BJ (cell line): ENCODE measurements around the gene CEP164. TPM values are rescaled to one million over a fixed set of nuclear protein-coding genes. Genes with fewer than 3 reads are reported as not detected.

Source experiments
- CTCF ChIA-PET: fragments of 350-600 bp; formaldehyde crosslinking; extraction: SDS; loops from one replicate; lab custom pipeline; 2021; ENCODE audit warnings: antibody characterized with exemption, inconsistent platforms; lab: Yijun Ruan, JAX
- POLR2A ChIA-PET: fragments of 300-600 bp; sonication (Branson Sonifier 250); formaldehyde crosslinking; extraction: SDS; loops from one replicate; lab custom pipeline; 2021; ENCODE audit warnings: antibody characterized with exemption; lab: Charles Lee
- DNase-seq: peaks from one replicate; pipeline ENCODE4 v3.0.0-alpha.2; 2011; ENCODE audit warnings: low read depth
- H3K27me3 ChIP-seq: 2 replicates; pipeline ENCODE4 v1.6.0; 2011; ENCODE audit warnings: low read length; ENCODE audit not compliant: control insufficient read depth, insufficient read depth
- H3K36me3 ChIP-seq: 2 replicates; pipeline ENCODE4 v1.5.1; 2011; ENCODE audit warnings: low read length; ENCODE audit not compliant: control insufficient read depth, insufficient read depth
- H3K4me3 ChIP-seq: 2 replicates; pipeline ENCODE4 v1.5.1; 2011; ENCODE audit warnings: low read depth, mild to moderate bottlenecking, control low read depth, low read length
- CTCF ChIP-seq: IDR thresholded peaks from 2 replicates; pipeline ENCODE4 v1.5.1; 2011; ENCODE audit warnings: low read depth, mild to moderate bottlenecking, control low read depth, inconsistent platforms, low read length, moderate library complexity; ENCODE audit not compliant: insufficient read depth
- polyA plus RNA-seq: library from polyadenylated mRNA; depleted of rRNA; stranded (reverse); fragments of >200 nt; gene quantifications from 2 replicates; pipeline ENCODE4 v1.2.3, GENCODE V29; 2011

Gene CEP164
- polyA plus RNA-seq, 1 experiment: 27.4 TPM

- no peak for DNase-seq
- CTCF ChIA-PET: interaction anchor here (0.6 to 2.9 kb wide), 4 partner anchors 11 to 325 kb away, joined by 3 to 10 read pairs (median 4); no protein-coding TSS in a partner anchor
- H3K36me3 ChIP-seq: peaks cover 1% of the 10 kb centered on the region
- H3K27me3 ChIP-seq: no peaks in the 10 kb centered on the region
- H3K4me3 ChIP-seq: peak overlapping the region; percentile 86
- POLR2A ChIA-PET: no interaction called here
- TF ChIP-seq CTCF: no peak
Observed at GRCh38 chr11:117313828-117314768, 13.6 kb upstream of the CEP164 start.

GRCh38 chr11:117314840-117315239 lies 12.8 kb upstream of the CEP164 start:
- Histone ChIP-seq H3K27me3 (no peaks in the 10 kb centered on the region), H3K4me3 (peak overlapping the region; percentile 86), H3K36me3 (peaks cover 1% of the 10 kb centered on the region)
- no peak for TF ChIP-seq CTCF
- ChIA-PET CTCF (interaction anchor here (1.1 to 2.9 kb wide), 3 partner anchors 12 to 87 kb away, joined by 3 to 10 read pairs (median 3); no protein-coding TSS in a partner anchor), POLR2A (interaction anchor here (1.2 kb wide), 1 partner anchor 14 kb away, joined by 4 read pairs; no protein-coding TSS in a partner anchor)
- no peak for DNase-seq

GRCh38 chr11:117315285-117316196 lies 12.1 kb upstream of the CEP164 start:
- H3K36me3 ChIP-seq: peaks cover 1% of the 10 kb centered on the region
- H3K4me3 ChIP-seq: peak overlapping the region; percentile 86
- TF ChIP-seq CTCF: no peak
- POLR2A ChIA-PET: interaction anchor here (0.7 to 1.2 kb wide), 2 partner anchors 13 to 589 kb away, joined by 3 to 4 read pairs; no protein-coding TSS in a partner anchor
- no peak for DNase-seq
- CTCF ChIA-PET: interaction anchor here (0.9 to 2.9 kb wide), 5 partner anchors 13 to 88 kb away, joined by 3 to 10 read pairs (median 3); no protein-coding TSS in a partner anchor
- H3K27me3 ChIP-seq: no peaks in the 10 kb centered on the region

- TF ChIP-seq CTCF: peak; percentile 75
- ChIA-PET POLR2A (interaction anchor here (0.7 to 1.2 kb wide), 2 partner anchors 12 to 589 kb away, joined by 3 to 4 read pairs; no protein-coding TSS in a partner anchor), CTCF (interaction anchor here (0.9 to 2.9 kb wide), 4 partner anchors 14 to 89 kb away, joined by 3 to 10 read pairs (median 3); no protein-coding TSS in a partner anchor)
- Histone ChIP-seq H3K36me3 (peaks cover 1% of the 10 kb centered on the region), H3K4me3 (peak within 1 kb of the TSS; percentile 86), H3K27me3 (no peaks in the 10 kb centered on the region)
- DNase-seq: peak; percentile 52
Observed at GRCh38 chr11:117316197-117316961, 11.3 kb upstream of the CEP164 start, which contains the start of gene BACE1. BACE1 (minus strand) TSS chr11:117316256; CDS start chr11:117315795, 461 bp downstream.
